Bronchial epithelial cell (primary cell): ENCODE measurements around the gene GMPPB. TPM values are rescaled to one million over a fixed set of nuclear protein-coding genes. Genes with fewer than 3 reads are reported as not detected.

Source experiments
- DNase-seq: peaks from one replicate; pipeline ENCODE4 v3.0.0-alpha.2; 2010; ENCODE audit warnings: low read depth
- FAIRE-seq: peaks from 2 replicates; lab custom pipeline; 2011; peaks lifted over from hg19 to GRCh38; lab: Jason Lieb, UNC
- H3K27me3 ChIP-seq: 2 replicates; pipeline ENCODE4 v1.5.1; 2011; ENCODE audit warnings: low read length; ENCODE audit not compliant: control insufficient read depth, insufficient read depth
- H3K36me3 ChIP-seq: 2 replicates; pipeline ENCODE4 v1.5.1; 2011; ENCODE audit warnings: low read length; ENCODE audit not compliant: control insufficient read depth, insufficient read depth
- H3K4me3 ChIP-seq: 2 replicates; pipeline ENCODE4 v1.5.1; 2011; ENCODE audit warnings: mild to moderate bottlenecking, low read depth, low read length, control low read depth
- total RNA-seq: library from RNA; depleted of rRNA; stranded (reverse); fragments of >200 nt; gene quantifications from 2 replicates; pipeline ENCODE4 v1.2.1, GENCODE V29; 2014
- TF ChIP-seq, protein P1 (sequence below): IDR thresholded peaks from 2 replicates; pipeline ENCODE4 v1.5.1; 2011; ENCODE audit warnings: mild to moderate bottlenecking, moderate library complexity, low read length, control low read depth, inconsistent platforms; ENCODE audit not compliant: insufficient read depth, severe bottlenecking

GMPPB gene
- 28.4 and 57.7 TPM in 2 replicates for total RNA-seq

- Histone ChIP-seq H3K36me3 (peaks cover 16% of the 10 kb centered on the region), H3K4me3 (peak within 1 kb of the TSS; percentile 86), H3K27me3 (no peaks in the 10 kb centered on the region)
- FAIRE-seq (no peak), DNase-seq (peak; percentile 88)
- TF ChIP-seq, protein P1, sequence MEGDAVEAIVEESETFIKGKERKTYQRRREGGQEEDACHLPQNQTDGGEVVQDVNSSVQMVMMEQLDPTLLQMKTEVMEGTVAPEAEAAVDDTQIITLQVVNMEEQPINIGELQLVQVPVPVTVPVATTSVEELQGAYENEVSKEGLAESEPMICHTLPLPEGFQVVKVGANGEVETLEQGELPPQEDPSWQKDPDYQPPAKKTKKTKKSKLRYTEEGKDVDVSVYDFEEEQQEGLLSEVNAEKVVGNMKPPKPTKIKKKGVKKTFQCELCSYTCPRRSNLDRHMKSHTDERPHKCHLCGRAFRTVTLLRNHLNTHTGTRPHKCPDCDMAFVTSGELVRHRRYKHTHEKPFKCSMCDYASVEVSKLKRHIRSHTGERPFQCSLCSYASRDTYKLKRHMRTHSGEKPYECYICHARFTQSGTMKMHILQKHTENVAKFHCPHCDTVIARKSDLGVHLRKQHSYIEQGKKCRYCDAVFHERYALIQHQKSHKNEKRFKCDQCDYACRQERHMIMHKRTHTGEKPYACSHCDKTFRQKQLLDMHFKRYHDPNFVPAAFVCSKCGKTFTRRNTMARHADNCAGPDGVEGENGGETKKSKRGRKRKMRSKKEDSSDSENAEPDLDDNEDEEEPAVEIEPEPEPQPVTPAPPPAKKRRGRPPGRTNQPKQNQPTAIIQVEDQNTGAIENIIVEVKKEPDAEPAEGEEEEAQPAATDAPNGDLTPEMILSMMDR, result no peak
Observed at GRCh38 chr3:49723628-49724551, at the start of gene GMPPB. TSS of gene GMPPB (minus strand) at chr3:49723951. CDS start at chr3:49723726, 225 bp downstream.

GRCh38 chr3:49772703-49773102 is 49.0 kb upstream of the GMPPB start:
- Histone ChIP-seq H3K36me3 (no peaks in the 10 kb centered on the region), H3K27me3 (no peaks in the 10 kb centered on the region), H3K4me3 (no peak overlapping the region)
- TF ChIP-seq, protein P1, result no peak
- no peak for DNase-seq
- FAIRE-seq, result no peak

DNA sequence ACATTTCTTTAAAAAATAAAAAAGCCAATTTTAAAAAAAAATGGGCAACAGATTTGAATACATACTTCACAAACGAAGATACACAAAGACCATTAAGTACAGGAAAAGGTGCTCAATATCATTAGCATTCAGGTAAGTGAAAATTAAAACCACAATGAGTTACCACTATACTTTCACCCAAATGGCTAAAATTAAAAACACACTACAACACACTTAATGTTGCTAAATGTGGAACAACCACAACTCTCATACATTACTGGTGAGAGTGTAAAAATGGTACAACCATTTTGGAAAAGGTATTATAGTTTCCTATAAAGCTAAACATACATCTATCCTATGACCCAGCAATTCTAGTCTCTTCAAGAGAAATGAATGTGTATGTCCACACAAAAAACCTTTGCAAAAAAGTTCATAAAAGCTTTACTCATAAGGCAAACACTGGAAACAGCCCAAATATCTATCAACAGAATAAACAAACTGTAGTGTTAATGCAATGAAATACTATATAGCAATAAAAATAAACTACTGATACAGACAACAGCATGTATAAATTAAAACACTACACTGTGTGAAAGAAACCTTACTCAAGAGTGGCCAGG is 47.7 kb upstream of the GMPPB start:
- no peaks in the 10 kb centered on the region for H3K27me3 ChIP-seq
- no peak overlapping the region for H3K4me3 ChIP-seq
- TF ChIP-seq, protein P1, result no peak
- no peak for DNase-seq
- no peak for FAIRE-seq
- no peaks in the 10 kb centered on the region for H3K36me3 ChIP-seq

- TF ChIP-seq, protein P1, result no peak
- FAIRE-seq (no peak), DNase-seq (no peak)
- Histone ChIP-seq H3K27me3 (no peaks in the 10 kb centered on the region), H3K4me3 (no peak overlapping the region), H3K36me3 (no peaks in the 10 kb centered on the region)
Observed at GRCh38 chr3:49769926-49770325, 46.2 kb upstream of the GMPPB start.

GRCh38 chr3:49769286-49769915 is 45.6 kb upstream of the GMPPB start:
- TF ChIP-seq, protein P1, result no peak

More at GRCh38 chr3:49769286-49769915, 45.6 kb upstream of the GMPPB start:
- FAIRE-seq (no peak), DNase-seq (no peak)
- H3K36me3 ChIP-seq, result no peaks in the 10 kb centered on the region
- H3K4me3 ChIP-seq, result no peak overlapping the region
- H3K27me3 ChIP-seq, result no peaks in the 10 kb centered on the region
